Measurements from ENCODE around the gene PCDHB9. TPM values are rescaled to one million over a fixed set of nuclear protein-coding genes. Genes with fewer than 3 reads are reported as not detected.

The PCDHB9 gene
- 3.3 TPM for total RNA-seq

DNA sequence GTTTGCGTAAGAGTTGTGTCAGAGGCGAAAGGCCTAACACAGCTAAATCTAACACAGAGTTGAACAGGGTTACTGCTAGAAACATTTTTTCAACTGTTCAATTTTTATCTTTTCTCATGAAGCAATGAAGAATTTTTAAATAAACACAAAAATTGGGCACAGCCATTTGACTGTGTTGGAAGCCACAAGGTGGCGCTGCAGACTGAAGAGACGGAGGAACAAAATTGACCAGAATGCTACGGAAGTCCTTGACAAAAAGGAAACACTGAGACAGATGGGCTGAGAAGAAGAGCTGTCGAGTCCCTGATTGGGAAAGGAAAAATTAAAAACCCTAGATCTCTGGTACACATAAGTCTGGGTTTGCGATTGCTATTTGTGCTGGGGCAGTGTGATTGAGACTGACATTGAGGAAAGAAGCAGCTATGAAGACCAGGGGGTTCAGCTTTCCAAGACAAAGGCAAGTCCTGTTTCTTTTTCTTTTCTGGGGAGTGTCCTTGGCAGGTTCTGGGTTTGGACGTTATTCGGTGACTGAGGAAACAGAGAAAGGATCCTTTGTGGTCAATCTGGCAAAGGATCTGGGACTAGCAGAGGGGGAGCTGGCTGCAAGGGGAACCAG, at the start of gene PCDHB9:
PCDHB9 (plus strand) TSS at position 265 of the 616 bp plus-strand sequence; CDS start at position 423, 158 bp downstream.

DNA sequence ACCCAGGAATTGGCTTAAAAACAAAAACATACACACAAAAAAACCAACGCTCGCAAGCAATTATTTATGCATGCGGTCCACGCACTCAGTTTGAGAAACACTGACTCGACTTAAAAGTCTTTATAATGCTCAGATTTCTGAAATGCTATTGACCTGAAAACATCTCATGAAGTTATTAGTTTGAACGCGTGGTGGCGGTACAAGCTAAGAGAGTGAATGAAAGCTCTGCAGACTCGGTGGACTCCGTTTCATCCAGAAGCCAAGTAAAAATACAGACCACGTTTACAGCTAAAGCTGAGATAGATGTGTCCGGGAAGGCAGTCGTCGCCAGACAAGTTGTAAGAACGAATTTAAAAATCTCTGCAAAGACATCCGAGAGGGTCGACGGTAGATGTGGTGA, 37.1 kb upstream of the PCDHB9 start, which contains the start of gene PCDHB6:
PCDHB6 (plus strand) TSS at position 246 of the 400 bp plus-strand sequence. CDS start 201 bp downstream, outside the sequence.

DNA sequence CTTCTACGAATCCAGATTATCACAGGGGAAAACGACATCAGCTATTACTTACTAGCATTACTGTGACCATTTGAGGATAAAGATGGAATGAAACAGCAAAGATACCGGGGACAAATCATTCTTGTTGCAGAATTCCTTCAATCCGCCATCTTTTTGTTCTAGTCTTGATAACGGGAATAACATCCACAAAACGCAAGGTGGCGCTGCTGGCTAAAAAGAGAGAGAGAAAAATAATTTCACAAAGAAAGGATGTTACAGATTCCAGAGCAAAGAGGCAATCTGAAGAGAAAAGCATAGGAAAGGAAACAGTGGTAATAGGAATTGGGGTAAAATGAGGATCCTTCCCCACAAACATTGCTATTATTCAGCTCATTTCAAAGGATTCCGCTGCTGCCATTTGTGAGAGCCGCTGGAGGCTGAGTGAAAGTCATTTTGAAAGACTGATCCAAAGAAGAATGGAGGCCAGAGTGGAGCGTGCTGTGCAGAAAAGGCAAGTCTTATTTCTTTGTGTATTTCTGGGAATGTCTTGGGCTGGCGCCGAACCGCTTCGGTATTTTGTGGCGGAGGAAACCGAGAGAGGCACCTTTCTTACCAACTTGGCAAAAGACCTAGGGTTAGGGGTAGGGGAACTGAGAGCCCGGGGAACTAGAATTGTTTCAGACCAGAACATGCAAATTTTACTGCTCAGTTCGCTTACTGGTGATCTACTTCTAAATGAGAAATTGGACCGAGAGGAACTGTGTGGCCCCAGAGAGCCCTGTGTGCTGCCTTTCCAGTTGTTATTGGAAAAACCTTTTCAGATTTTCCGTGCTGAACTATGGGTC, 14.4 kb upstream of the PCDHB9 start, which contains the start of gene PCDHB7:
PCDHB7 (plus strand) TSS at position 264 of the 824 bp plus-strand sequence; CDS start at position 456, 192 bp downstream.

DNA sequence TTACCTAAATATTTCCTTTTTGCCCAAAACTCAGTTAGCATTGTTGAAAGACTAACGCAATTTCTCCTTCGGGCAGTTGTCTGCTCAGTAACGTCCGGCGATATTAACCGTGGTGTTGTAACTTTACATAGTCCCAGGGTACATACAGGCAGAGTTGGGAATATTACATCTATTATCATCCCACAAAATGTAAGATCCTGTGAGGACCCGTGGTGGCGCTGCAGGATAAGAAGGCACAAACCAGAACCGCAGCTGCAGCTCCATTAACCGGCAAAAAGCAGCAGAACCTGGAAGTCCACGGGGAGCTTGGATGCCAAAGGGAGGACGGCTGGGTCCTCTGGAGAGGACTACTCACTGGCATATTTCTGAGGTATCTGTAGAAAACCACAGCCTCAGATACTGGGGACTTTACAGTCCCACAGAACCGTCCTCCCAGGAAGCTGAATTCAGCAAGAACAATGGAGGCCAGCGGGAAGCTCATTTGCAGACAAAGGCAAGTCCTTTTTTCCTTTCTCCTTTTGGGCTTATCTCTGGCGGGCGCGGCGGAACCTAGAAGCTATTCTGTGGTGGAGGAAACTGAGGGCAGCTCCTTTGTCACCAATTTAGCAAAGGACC, 9.3 kb upstream of the PCDHB9 start, which contains the start of gene PCDHB8:
PCDHB8 (plus strand) TSS at position 214 of the 615 bp plus-strand sequence; CDS start at position 459, 245 bp downstream.

DNA sequence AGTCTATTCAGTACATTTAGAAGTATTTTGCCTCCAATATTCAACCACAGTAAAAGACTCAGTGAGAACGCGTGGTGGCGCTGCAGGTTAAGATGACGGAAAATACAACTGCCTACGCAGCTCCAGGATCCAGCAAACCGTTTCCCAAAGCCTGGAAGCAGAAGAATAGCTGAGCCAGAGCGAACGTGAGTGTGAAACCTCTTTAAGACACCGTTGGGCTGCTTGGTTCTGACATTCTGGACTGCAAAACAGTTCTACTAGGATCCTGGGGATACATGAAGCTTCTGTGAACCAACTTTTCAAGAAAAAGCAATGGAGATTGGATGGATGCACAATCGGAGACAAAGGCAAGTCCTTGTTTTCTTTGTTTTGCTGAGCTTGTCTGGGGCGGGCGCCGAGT, 4.7 kb upstream of the PCDHB9 start, which contains the start of gene PCDHB16:
PCDHB16 (plus strand) TSS at position 140 of the 400 bp plus-strand sequence; CDS start at position 313, 173 bp downstream.

DNA sequence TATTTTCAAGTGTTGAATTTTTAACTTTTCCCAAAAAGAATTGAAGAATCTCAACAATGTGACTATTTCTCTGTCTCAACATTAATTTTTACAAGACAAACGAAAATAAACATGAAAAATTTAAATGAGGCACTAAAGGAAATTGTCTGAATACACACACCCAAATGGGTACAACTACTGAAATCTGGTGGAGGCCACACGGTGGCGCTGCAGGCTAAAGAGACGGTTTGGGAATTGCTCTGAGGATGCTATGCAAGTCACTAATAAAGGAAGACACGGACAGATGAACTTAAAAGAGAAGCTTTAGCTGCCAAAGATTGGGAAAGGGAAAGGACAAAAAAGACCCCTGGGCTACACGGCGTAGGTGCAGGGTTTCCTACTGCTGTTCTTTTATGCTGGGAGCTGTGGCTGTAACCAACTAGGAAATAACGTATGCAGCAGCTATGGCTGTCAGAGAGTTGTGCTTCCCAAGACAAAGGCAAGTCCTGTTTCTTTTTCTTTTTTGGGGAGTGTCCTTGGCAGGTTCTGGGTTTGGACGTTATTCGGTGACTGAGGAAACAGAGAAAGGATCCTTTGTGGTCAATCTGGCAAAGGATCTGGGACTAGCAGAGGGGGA, 5.3 kb downstream of the PCDHB9 start, which contains the start of gene PCDHB10:
PCDHB10 (plus strand) TSS at position 244 of the 616 bp plus-strand sequence; CDS start at position 444, 200 bp downstream.

DNA sequence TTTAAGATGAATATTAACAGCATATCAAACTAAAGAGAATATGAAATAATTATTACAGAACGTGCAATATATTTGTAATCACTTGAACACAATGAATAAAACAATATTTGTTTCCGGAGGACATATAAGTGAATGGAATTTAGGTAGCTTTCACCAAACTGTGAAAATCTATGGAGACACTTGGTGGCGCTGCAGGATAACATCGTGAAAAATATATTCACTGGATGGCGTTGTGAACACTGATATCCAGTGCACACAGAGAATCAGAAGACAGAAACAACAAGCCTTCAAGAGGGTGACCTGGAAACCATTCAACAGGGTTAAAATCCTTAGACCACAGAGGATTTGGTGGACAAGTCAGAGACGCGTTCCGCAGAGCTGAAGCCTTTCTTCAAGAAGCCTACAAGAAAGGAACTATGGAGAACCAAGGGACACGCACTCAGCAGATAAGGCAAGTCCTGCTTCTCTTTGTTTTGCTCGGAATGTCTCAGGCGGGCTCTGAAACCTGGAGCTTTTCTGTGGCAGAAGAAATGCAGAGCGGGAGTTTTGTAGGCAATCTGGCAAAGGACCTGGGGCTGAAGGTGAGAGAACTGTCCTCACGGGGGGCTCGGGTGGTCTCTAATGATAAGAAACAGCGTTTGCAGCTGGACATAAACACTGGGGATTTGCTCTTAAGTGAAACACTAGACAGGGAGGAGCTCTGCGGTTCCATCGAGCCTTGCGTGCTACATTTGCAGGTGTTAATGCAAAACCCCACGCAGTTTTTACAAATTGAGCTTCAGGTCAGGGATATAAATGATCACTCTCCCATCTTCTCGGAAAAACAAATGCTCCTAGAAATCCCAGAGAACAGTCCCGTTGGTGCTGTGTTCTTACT, 12.6 kb downstream of the PCDHB9 start, which contains the start of gene PCDHB11:
PCDHB11 (plus strand) TSS at position 269 of the 877 bp plus-strand sequence; CDS start at position 417, 148 bp downstream.

DNA sequence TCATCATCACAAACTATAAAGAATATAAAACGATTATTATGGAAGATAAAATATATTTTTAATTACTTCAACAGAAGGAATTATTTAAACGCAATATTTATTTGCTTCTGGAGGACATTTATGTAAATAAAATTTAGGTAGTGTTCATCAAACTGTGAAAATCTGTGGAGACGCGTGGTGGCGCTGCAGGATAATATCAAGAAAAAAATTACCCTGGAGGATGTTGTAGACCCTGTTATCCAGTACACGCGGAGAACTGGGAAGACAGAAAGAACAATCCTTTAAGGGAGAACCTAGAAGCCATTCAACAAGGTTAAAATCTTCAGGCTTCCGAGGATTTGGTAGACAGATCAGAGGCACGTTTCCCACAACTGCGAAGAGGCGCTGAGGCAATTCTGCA, 21.5 kb downstream of the PCDHB9 start, which contains the start of gene PCDHB12:
PCDHB12 (plus strand) TSS at position 242 of the 400 bp plus-strand sequence. CDS start 189 bp downstream, outside the sequence.

DNA sequence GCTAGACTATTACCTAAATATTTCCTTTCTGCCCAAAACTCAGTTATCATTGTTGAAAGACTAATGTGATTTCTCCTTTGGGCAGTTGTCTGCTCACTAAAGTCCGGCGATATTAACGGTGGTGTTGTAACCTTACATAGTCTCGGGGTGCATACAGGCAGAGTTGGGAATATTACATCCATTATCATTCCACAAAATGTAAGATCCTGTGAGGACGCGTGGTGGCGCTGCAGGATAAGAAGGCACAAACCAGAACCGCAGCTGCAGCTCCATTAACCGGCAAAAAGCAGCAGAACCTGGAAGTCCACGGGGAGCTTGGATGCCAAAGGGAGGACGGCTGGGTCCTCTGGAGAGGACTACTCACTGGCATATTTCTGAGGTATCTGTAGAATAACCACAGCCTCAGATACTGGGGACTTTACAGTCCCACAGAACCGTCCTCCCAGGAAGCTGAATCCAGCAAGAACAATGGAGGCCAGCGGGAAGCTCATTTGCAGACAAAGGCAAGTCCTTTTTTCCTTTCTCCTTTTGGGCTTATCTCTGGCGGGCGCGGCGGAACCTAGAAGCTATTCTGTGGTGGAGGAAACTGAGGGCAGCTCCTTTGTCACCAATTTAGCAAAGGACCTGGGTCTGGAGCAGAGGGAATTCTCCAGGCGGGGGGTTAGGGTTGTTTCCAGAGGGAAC, 26.8 kb downstream of the PCDHB9 start, which contains the start of gene PCDHB13:
PCDHB13 (plus strand) TSS at position 264 of the 684 bp plus-strand sequence; CDS start at position 469, 205 bp downstream.

DNA sequence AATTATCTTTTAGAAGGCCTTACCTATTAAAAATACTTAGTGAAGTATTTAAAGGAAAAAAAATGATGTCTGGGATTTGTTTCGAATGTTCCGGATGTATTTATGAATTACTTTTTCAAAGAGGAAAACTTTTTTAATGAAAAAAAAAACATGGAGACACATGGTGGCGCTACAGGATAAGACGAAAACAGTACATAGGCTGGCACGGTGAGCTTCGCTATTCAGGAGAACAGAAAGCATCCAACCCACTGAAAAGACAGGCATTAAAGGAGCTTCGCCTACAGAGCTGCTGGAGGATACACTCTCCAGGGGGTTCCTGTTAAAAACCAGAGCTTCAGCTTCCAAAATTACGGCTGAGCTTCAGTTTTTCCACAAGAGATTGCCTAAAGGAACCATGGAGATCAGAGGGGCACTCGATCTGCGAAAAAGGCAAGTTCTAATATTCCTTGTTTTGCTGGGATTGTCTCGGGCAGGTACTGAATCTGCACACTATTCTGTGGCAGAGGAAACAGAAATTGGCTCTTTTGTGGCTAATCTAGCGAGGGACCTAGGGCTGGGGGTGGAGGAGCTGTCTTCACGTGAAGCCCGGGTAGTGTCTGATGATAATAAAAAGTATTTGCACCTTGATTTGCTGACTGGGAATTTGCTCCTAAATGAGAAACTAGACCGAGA, 36.3 kb downstream of the PCDHB9 start, which contains the start of gene PCDHB14:
PCDHB14 (plus strand) TSS at position 232 of the 672 bp plus-strand sequence; CDS start at position 395, 163 bp downstream.

Other genes with a start within 250 kb of the PCDHB9 start
- gene PCDHAC2, start 220.7 kb upstream of the PCDHB9 start, total RNA-seq: 5.8 TPM
- gene PCDHB1, start 135.8 kb upstream of the PCDHB9 start, total RNA-seq: 0.18 TPM
- gene PCDHB2, start 92.5 kb upstream of the PCDHB9 start, total RNA-seq: 6.2 TPM
- gene PCDHB3, start 86.7 kb upstream of the PCDHB9 start, total RNA-seq: 5.3 TPM
- 3.8 TPM for gene PCDHB4, start 65.3 kb upstream of the PCDHB9 start, total RNA-seq
- 13.4 TPM for gene PCDHB5, start 52.0 kb upstream of the PCDHB9 start, total RNA-seq
- gene PCDHB6, start 37.1 kb upstream of the PCDHB9 start, total RNA-seq: 2.2 TPM
- gene PCDHB7, start 14.5 kb upstream of the PCDHB9 start, total RNA-seq: 4.4 TPM
- 2.6 TPM for gene PCDHB8, start 9.4 kb upstream of the PCDHB9 start, total RNA-seq
- gene PCDHB16, start 4.8 kb upstream of the PCDHB9 start, total RNA-seq: 7.8 TPM
- 6.2 TPM for gene PCDHB10, start 5.2 kb downstream of the PCDHB9 start, total RNA-seq
- 8.5 TPM for gene PCDHB11, start 12.5 kb downstream of the PCDHB9 start, total RNA-seq
- 9.3 TPM for gene PCDHB12, start 21.6 kb downstream of the PCDHB9 start, total RNA-seq
- 7.9 TPM for gene PCDHB13, start 26.8 kb downstream of the PCDHB9 start, total RNA-seq
- gene PCDHB14, start 36.2 kb downstream of the PCDHB9 start, total RNA-seq: 8.6 TPM
- 11.0 TPM for gene PCDHB15, start 58.2 kb downstream of the PCDHB9 start, total RNA-seq
- gene SLC25A2, start 116.9 kb downstream of the PCDHB9 start, total RNA-seq: 0.35 TPM
- 76.2 TPM for gene TAF7, start 133.6 kb downstream of the PCDHB9 start, total RNA-seq
- 1.1 TPM for gene PCDHGA1, start 143.4 kb downstream of the PCDHB9 start, total RNA-seq
- 10.2 TPM for gene PCDHGA2, start 151.6 kb downstream of the PCDHB9 start, total RNA-seq
- gene PCDHGA3, start 156.7 kb downstream of the PCDHB9 start, total RNA-seq: 4.8 TPM
- gene PCDHGB1, start 162.9 kb downstream of the PCDHB9 start, total RNA-seq: 6.0 TPM
- gene PCDHGA4, start 167.9 kb downstream of the PCDHB9 start, total RNA-seq: 6.4 TPM
- gene PCDHGB2, start 172.8 kb downstream of the PCDHB9 start, total RNA-seq: 8.8 TPM
- 8.7 TPM for gene PCDHGA5, start 177.0 kb downstream of the PCDHB9 start, total RNA-seq
- gene PCDHGB3, start 183.1 kb downstream of the PCDHB9 start, total RNA-seq: 7.1 TPM
- 10.3 TPM for gene PCDHGA6, start 186.7 kb downstream of the PCDHB9 start, total RNA-seq
- 8.0 TPM for gene PCDHGA7, start 195.6 kb downstream of the PCDHB9 start, total RNA-seq
- 14.1 TPM for gene PCDHGB4, start 200.5 kb downstream of the PCDHB9 start, total RNA-seq
- 6.2 TPM for gene PCDHGA8, start 205.5 kb downstream of the PCDHB9 start, total RNA-seq
- gene PCDHGB5, start 210.8 kb downstream of the PCDHB9 start, total RNA-seq: 14.1 TPM
- 9.8 TPM for gene PCDHGA9, start 215.6 kb downstream of the PCDHB9 start, total RNA-seq
- gene PCDHGB6, start 220.9 kb downstream of the PCDHB9 start, total RNA-seq: 12.3 TPM
- gene PCDHGA10, start 225.8 kb downstream of the PCDHB9 start, total RNA-seq: 9.1 TPM
- gene PCDHGB7, start 230.5 kb downstream of the PCDHB9 start, total RNA-seq: 15.8 TPM
- gene PCDHGA11, start 233.9 kb downstream of the PCDHB9 start, total RNA-seq: 10.0 TPM
- 10.0 TPM for gene PCDHGA12, start 243.3 kb downstream of the PCDHB9 start, total RNA-seq